Left ventricle myocardium inferior (tissue), 1 donor: ENCODE results near the gene IQCM. TPM values are rescaled to one million over a fixed set of nuclear protein-coding genes. Genes with fewer than 3 reads are reported as not detected.

ENCODE experiments used
- DNase-seq: peaks from one replicate; pipeline ENCODE4 v3.0.0-alpha.2; 2020
- H3K27ac ChIP-seq: fragments of 200-600 bp; replicated peaks from 2 replicates; pipeline ENCODE4 v1.8.0; 2021
- H3K27me3 ChIP-seq: fragments of 200-600 bp; 2 replicates; pipeline ENCODE4 v1.8.0; 2021; ENCODE audit warnings: low read depth
- H3K36me3 ChIP-seq: fragments of 200-600 bp; 2 replicates; pipeline ENCODE4 v1.8.0; 2021
- H3K4me1 ChIP-seq: fragments of 200-600 bp; 2 replicates; pipeline ENCODE4 v1.8.0; 2021
- H3K4me3 ChIP-seq: fragments of 200-600 bp; 2 replicates; pipeline ENCODE4 v1.8.0; 2021; ENCODE audit warnings: mild to moderate bottlenecking, moderate library complexity
- H3K9me3 ChIP-seq: fragments of 200-600 bp; replicated peaks from 2 replicates; pipeline ENCODE4 v1.8.0; 2021
- CTCF ChIP-seq: fragments of 200-600 bp; IDR thresholded peaks from 2 replicates; pipeline ENCODE4 v1.8.0; 2021; ENCODE audit warnings: antibody characterized with exemption, mild to moderate bottlenecking, borderline replicate concordance
- intact Hi-C: fragments of 100-400 bp; cut with micrococcal nuclease; formaldehyde crosslinking; loops from one replicate; pipeline ENCODE4 v1.11.0; 2022
- total RNA-seq: library from RNA; stranded (reverse); fragmentation: NEBNext Ultra II Directional; extraction: Animal tissue kit (Norgen Biotek cat#: 25700); gene quantifications from one replicate; pipeline ENCODE4 v1.2.1, GENCODE V29; 2021
- donor health status: DM: no; HTN: yes; CAD: no; lungs with severe emphysema.

The IQCM gene
- total RNA-seq, 1 donor from 2014 or later: not detected

GRCh38 chr4:149699642-149700041 lies 116.0 kb downstream of the IQCM start:
- H3K36me3 ChIP-seq: no peaks in the 10 kb centered on the region
- peaks cover 7% of the 10 kb centered on the region for H3K9me3 ChIP-seq
- intact Hi-C loops: no loop called here
- no peak for TF ChIP-seq CTCF
- H3K27me3 ChIP-seq: no peaks in the 10 kb centered on the region
- no peak overlapping the region for H3K27ac ChIP-seq
- no peaks in the 10 kb centered on the region for H3K4me1 ChIP-seq
- no peak for DNase-seq
- no peak overlapping the region for H3K4me3 ChIP-seq

- H3K27me3 ChIP-seq: no peaks in the 10 kb centered on the region
- no peaks in the 10 kb centered on the region for H3K36me3 ChIP-seq
- intact Hi-C loops: no loop called here
- TF ChIP-seq CTCF: no peak
- peaks cover 12% of the 10 kb centered on the region for H3K9me3 ChIP-seq
- H3K4me1 ChIP-seq: no peaks in the 10 kb centered on the region
- DNase-seq: no peak
- no peak overlapping the region for H3K4me3 ChIP-seq
- no peak overlapping the region for H3K27ac ChIP-seq
These were observed 124.9 kb downstream of the IQCM start for GRCh38 chr4:149690726-149691125.

GRCh38 chr4:149684516-149684915 lies 131.1 kb downstream of the IQCM start:
- H3K36me3 ChIP-seq: no peaks in the 10 kb centered on the region
- intact Hi-C loops: no loop called here
- H3K27me3 ChIP-seq: no peaks in the 10 kb centered on the region
- no peak overlapping the region for H3K4me3 ChIP-seq
- H3K4me1 ChIP-seq: no peaks in the 10 kb centered on the region
- H3K9me3 ChIP-seq: peaks cover 12% of the 10 kb centered on the region
- no peak for TF ChIP-seq CTCF
- DNase-seq: no peak
- H3K27ac ChIP-seq: no peak overlapping the region

GRCh38 chr4:149676076-149676475 lies 139.6 kb downstream of the IQCM start:
- Histone ChIP-seq H3K4me3 (no peak overlapping the region), H3K36me3 (no peaks in the 10 kb centered on the region), H3K27me3 (no peaks in the 10 kb centered on the region), H3K4me1 (no peaks in the 10 kb centered on the region), H3K27ac (no peak overlapping the region), H3K9me3 (peaks cover 36% of the 10 kb centered on the region)
- intact Hi-C loops: no loop called here
- no peak for TF ChIP-seq CTCF
- no peak for DNase-seq

GRCh38 chr4:149645790-149646189 lies 169.9 kb downstream of the IQCM start:
- DNase-seq: no peak
- Histone ChIP-seq H3K9me3 (no peaks in the 10 kb centered on the region), H3K27ac (no peak overlapping the region), H3K36me3 (no peaks in the 10 kb centered on the region), H3K4me1 (no peaks in the 10 kb centered on the region), H3K4me3 (no peak overlapping the region), H3K27me3 (no peaks in the 10 kb centered on the region)
- intact Hi-C loops: no loop called here
- no peak for TF ChIP-seq CTCF

GRCh38 chr4:149638073-149638472 lies 177.6 kb downstream of the IQCM start:
- no peak for TF ChIP-seq CTCF
- no peak overlapping the region for H3K27ac ChIP-seq
- H3K4me1 ChIP-seq: no peaks in the 10 kb centered on the region
- no peak for DNase-seq
- no peaks in the 10 kb centered on the region for H3K27me3 ChIP-seq
- H3K4me3 ChIP-seq: no peak overlapping the region
- intact Hi-C loops: no loop called here
- no peaks in the 10 kb centered on the region for H3K36me3 ChIP-seq
- no peaks in the 10 kb centered on the region for H3K9me3 ChIP-seq
